ENCODE results near the gene PIGO. TPM values are rescaled to one million over a fixed set of nuclear protein-coding genes. Genes with fewer than 3 reads are reported as not detected.

Gene PIGO
- total RNA-seq, result 17.3 and 17.6 TPM in 2 replicates
- 24.1 TPM for polyA plus RNA-seq (2012)

DNA sequence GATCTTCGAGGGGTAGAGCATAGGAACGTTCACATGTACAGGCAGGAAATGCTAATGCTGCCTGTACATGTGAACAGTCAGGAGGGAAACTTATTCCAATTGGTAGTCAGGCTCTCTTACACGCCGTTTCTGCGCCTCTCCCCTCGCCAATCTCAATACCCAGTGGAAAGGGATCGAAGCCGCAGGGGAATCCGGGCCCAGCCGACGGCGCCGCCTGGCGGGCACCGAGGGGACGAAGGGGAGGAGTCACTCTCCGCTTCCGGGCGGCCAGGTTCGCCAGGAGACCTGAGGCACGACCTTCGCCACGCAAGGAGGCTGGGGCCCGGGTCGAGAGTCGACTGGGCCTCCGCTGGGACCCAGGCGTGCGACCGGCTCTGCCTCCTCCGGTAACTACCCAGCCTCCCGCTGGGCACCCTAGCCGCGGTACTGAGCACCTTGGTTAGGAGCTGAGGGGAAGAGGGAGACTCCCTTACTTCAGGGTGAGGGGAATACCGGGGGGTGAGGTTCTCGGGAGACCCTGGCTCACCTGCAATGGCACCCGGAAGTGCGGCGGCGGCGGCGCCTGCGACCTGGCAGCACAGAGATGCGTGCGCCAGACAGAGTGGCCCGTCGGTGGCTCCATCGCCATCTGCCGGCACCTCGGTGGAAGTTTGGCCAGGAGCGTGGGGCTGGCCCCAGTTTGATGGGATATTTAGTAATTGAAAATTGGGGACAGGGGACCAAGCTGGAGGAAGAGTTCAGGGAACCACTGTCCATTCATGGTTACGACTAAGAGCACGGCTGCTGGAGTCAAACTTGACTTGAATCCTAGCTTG is at the start of gene PIGO:
Gene PIGO (minus strand): TSS at position 557 of the 815 bp plus-strand sequence. CDS start 1,026 bp downstream, outside the sequence.
- DNase-seq (ENCODE audit: low read depth), result peak; percentile 82

- DNase-seq (ENCODE audit: low read depth), result no peak
Measured at GRCh38 chr9:35142037-35142436, 45.6 kb upstream of the PIGO start.

GRCh38 chr9:35140093-35140492 is 43.7 kb upstream of the PIGO start:
- DNase-seq (ENCODE audit: low read depth), result no peak

- no peak for DNase-seq (ENCODE audit: low read depth)
Measured at GRCh38 chr9:35136866-35137265, 40.5 kb upstream of the PIGO start.

DNA sequence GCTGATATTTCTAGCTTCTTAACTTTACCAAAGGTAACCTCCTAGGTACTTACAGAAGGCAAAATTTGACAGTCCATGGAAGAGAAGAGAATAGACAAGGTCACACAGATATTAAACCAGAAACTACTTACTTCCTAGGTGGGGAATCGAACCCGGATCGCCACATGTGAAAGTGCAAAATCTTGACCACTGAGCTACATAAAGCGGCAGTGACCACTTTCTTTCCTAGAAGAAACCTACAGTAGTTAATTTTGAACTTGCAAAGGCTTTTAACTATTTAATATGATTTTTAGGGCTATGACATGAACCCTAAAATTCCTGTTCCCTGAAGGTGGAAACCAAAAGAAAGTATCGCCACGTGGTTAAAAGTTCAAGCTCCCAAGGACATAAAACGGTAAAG is 39.6 kb upstream of the PIGO start:
- no peak for DNase-seq (ENCODE audit: low read depth)

DNA sequence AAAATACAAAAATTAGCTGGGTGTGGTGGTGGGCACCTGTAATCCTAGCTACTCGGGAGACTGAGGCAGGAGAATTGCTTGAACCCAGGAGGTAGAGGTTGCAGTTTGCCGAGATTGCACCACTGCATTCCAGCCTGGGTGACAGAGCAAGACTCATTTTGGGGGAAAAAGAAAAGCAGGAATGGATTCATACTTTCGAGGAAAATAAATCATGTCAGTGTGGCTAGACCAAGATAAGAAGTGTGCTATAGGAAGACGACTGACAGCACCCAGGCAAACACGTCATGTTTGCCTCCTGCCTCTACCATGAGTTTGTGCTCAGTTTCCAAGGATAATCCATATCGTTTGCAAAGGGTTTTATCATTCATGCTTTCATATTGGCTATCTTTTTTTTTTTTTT is 38.5 kb upstream of the PIGO start:
- DNase-seq (ENCODE audit: low read depth), result no peak

DNA sequence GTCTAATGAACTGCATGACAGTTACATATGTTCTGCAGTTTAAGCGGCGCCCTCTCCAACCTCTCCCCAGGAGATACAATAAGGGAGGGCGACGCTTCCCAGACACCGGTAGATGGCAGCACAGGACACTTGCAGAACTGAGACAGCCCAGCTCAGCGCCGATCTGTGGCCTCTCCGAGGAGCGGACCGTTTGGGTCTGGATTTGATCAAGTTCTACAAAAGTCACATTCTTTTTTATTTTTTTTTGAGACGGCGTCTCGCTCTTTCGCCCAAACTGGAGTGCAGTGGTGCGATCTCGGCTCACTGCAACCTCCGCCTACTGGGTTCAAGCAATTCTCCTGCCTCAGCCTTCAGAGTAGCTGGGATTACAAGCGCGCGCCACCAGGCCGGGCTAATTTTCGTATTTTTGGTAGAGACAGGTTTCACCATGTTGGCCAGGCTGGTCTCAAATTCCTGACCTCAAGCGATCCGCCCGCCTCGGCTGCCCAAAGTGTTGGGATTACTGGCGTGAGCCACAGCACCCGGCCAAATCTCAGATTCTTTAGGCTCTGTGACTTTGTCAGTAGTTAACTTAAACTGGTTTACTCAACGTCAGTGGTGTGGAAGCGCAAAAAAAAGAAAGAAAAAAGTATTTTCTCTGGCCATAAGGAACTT is 20.6 kb upstream of the PIGO start:
- DNase-seq (ENCODE audit: low read depth), result peak; percentile 96

- no peak for DNase-seq (ENCODE audit: low read depth)
Measured at GRCh38 chr9:35116539-35116897, 20.1 kb upstream of the PIGO start.

DNA sequence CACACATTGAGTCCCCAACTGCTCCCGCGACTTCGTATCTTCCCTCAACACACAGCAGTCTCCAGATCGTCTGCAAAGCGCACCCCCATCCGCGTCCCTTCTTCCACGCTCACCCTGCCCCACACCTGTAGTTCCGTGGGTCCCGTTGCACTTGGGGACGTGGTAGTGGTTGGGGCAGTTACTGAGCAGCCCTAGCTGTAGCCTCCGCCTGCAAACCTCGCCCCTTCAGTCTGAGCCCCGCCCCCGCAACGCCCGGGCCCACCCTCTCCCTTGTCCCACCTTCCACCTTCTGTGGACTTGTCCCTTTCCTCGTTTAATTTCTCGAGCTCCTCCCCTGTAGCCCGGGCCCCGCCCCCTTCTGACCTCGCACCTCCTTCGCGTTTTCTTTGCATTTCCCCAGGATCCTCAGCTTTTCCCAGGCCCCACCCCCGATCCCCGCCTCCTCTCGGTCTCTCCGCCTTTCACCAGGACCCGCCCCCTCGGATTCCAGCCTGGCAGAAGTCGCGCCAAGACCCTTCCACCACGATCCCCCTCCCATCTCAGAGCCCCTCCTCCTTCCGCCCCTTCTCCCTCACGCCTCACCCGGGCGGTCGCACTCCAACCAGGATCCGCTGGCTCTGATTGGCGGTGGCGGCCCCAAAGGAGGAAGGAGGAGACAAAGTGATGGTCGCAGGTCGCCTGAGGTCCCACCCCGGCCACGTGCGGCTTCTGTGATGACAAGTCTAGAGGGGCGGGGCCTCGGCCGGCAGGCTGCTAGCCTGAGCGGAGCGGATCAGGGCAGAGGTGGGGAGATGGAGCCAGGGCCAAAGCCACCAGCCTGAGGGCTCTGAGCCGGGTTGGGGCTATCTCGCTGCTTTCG is 19.5 kb upstream of the PIGO start, which contains the start of gene ATOSB:
Gene ATOSB (minus strand): TSS at position 183 of the 859 bp plus-strand sequence. CDS start 7,588 bp downstream, outside the sequence.
- peak; percentile 95 for DNase-seq (ENCODE audit: low read depth)

- peak; percentile 56 for DNase-seq (ENCODE audit: low read depth)
Measured at GRCh38 chr9:35114840-35115628, 18.6 kb upstream of the PIGO start.

GRCh38 chr9:35114113-35114839 is 17.9 kb upstream of the PIGO start:
- peak; percentile 94 for DNase-seq (ENCODE audit: low read depth)

DNA sequence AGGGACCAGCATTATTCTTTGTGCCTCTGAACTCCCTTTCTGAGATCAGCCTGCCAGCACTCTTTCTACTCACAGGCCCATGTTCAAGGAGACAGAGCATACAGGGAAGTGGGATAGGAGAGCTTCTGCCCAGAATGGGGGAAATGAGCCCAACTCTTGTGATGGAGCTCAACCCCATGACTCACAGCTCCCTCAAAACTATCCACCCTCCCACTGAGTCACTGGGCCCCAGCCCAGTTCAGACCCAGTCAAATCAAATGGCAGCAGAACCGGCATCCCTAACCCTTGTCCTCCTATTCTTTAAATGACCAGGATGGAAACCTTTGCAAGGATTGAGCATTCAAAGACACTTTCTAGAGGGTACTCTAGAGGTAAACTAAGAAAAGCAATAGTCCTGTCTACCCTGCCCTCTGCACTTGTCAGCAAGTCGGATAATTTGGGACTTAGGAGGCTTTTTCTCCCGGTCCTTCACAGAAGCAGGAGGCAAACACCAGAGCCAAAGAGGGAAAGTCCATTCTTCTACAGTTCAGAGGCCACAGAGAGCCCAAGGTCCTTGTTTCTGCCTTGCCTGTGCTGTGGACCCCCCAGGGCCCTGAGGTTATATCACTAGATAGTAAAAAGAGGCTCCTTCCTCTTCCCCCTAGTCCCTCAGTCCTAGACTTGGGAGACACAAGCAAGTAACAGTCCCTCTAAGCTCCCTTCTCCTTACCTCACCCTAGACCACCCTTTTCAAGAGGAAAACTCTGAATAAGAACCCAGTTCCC is 16.0 kb upstream of the PIGO start:
- peak; percentile 27 for DNase-seq (ENCODE audit: low read depth)

GRCh38 chr9:35111001-35111933 is 14.9 kb upstream of the PIGO start:
- peak; percentile 99 for DNase-seq (ENCODE audit: low read depth)

GRCh38 chr9:35110327-35110761 is 14.0 kb upstream of the PIGO start:
- DNase-seq (ENCODE audit: low read depth), result peak; percentile 98

DNA sequence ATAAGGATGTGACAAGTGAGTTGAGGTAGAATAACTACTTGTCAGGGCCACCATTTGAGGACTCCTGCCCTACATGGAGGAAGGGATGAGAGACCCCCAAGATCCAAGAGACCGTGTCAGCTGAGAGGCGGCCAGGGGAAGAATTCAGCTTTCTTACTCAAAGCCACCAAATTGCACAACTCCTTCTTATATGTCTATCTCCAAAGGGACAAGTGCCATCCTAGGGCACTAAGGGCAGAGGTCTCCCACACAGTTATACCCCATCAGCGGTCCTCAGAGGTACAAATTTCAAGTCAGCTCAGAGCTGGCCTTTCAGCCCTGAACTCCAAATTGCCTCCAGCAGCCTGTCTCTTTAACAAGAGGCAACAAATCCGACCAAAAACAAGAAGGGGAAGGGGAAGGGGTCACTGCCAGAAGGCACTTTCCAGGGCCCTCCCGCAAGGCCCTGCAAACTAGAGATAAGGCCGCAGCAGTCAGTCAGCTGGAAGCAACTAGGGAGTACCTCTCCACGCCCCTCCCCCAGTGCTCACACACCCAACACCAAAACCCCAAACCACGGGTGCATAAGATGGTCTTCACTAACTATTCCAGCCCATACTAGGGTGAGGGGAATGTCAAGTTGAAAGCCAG is 12.7 kb upstream of the PIGO start:
- peak; percentile 25 for DNase-seq (ENCODE audit: low read depth)

DNA sequence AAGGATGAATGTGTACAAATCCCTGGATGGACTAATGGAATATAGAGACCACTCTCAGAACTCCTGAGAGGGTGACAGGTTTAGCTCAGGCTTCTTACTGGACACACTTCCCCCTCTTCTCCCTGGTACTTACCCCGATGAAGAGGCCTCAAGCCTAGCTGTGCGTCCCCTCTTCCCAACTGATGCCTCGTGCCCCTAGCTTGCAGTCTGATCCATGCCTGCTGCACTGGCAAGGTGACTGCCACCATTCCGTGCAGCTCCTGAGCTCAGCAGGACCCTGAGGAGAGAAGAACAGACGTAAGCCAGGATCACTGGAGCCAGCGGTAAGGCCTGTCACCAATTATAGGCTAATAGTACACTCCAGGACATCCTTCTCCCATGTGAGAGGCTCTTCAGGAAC is 12.1 kb upstream of the PIGO start:
- no peak for DNase-seq (ENCODE audit: low read depth)

Measured in myocyte (in vitro differentiated cells).